ENCODE results near the gene DOK4. TPM values are rescaled to one million over a fixed set of nuclear protein-coding genes. Genes with fewer than 3 reads are reported as not detected.

The DOK4 gene
- total and polyA plus RNA-seq, 5 donors from 2014 or later = 0.99 to 1.8 (median 1.2) TPM

GRCh38 chr16:57462978-57463362 is 23.3 kb downstream of the DOK4 start:
- H3K4me1 ChIP-seq (ENCODE audit: control insufficient read depth, insufficient read depth, low read length, poor library complexity, severe bottlenecking) = peaks cover 26% of the 10 kb centered on the region
- Mint-ChIP-seq H3K27ac (peak overlapping the region; percentile 98 to 100 (median 100)), H3K9me3 (no peaks in the 10 kb centered on the region), H3K36me3 (peaks cover 47% of the 10 kb centered on the region), H3K4me3 (peak overlapping the region; percentile 88 to 100 (median 100)), H3K27me3 (no peaks in the 10 kb centered on the region), H3K4me1 (peaks cover 4 to 43% (median 32%) of the 10 kb centered on the region in 4 donors)
- peak overlapping the region; percentile 73 for H3K27ac ChIP-seq (ENCODE audit: insufficient read depth, low read length, poor library complexity, severe bottlenecking)
- ATAC-seq (ENCODE audit: low read depth in 2 of 2) = no peak
- no peaks in the 10 kb centered on the region for H3K9me3 ChIP-seq (ENCODE audit: control insufficient read depth in 2 of 2, low read length in 2 of 2)
- H3K36me3 ChIP-seq (ENCODE audit: control insufficient read depth, insufficient read depth, low read length) = peaks cover 55% of the 10 kb centered on the region
- H3K4me3 ChIP-seq (ENCODE audit: low read depth, low read length) = peak overlapping the region; percentile 83
- H3K27me3 ChIP-seq (ENCODE audit: control insufficient read depth, insufficient read depth, low read length) = no peaks in the 10 kb centered on the region
- peak in 1 of 3 donors; percentile 7 for DNase-seq

GRCh38 chr16:57462209-57462977 is 23.9 kb downstream of the DOK4 start, which contains the start of gene POLR2C:
TSS of gene POLR2C (plus strand) at chr16:57462679. CDS start at chr16:57462725, 46 bp downstream.
- no peaks in the 10 kb centered on the region for H3K27me3 ChIP-seq (ENCODE audit: control insufficient read depth, insufficient read depth, low read length)
- no peaks in the 10 kb centered on the region for H3K9me3 ChIP-seq (ENCODE audit: control insufficient read depth in 2 of 2, low read length in 2 of 2)
- Mint-ChIP-seq H3K27me3 (no peaks in the 10 kb centered on the region), H3K4me1 (peaks cover 4 to 43% (median 30%) of the 10 kb centered on the region in 4 donors), H3K27ac (peak within 1 kb of the TSS; percentile 98 to 100 (median 100)), H3K4me3 (peak within 1 kb of the TSS; percentile 88 to 100 (median 100)), H3K9me3 (no peaks in the 10 kb centered on the region), H3K36me3 (peaks cover 42% of the 10 kb centered on the region)
- peak; percentile 94 to 97 for ATAC-seq (ENCODE audit: low read depth in 2 of 2)
- H3K4me3 ChIP-seq (ENCODE audit: low read depth, low read length) = peak within 1 kb of the TSS; percentile 83
- H3K4me1 ChIP-seq (ENCODE audit: control insufficient read depth, insufficient read depth, low read length, poor library complexity, severe bottlenecking) = peaks cover 26% of the 10 kb centered on the region
- H3K36me3 ChIP-seq (ENCODE audit: control insufficient read depth, insufficient read depth, low read length) = peaks cover 55% of the 10 kb centered on the region
- DNase-seq = peak; percentile 85 to 95 (median 91)
- H3K27ac ChIP-seq (ENCODE audit: insufficient read depth, low read length, poor library complexity, severe bottlenecking) = peak within 1 kb of the TSS; percentile 73

GRCh38 chr16:57452021-57452420 is 34.3 kb downstream of the DOK4 start:
- H3K4me3 ChIP-seq (ENCODE audit: low read depth, low read length) = no peak overlapping the region
- no peaks in the 10 kb centered on the region for H3K9me3 ChIP-seq (ENCODE audit: control insufficient read depth in 2 of 2, low read length in 2 of 2)
- no peak overlapping the region for H3K4me3 Mint-ChIP-seq
- H3K36me3 Mint-ChIP-seq = peaks cover 29% of the 10 kb centered on the region
- DNase-seq = no peak
- H3K9me3 Mint-ChIP-seq = peaks cover 0 to 1% (median 0%) of the 10 kb centered on the region in 7 donors
- no peaks in the 10 kb centered on the region for H3K27me3 ChIP-seq (ENCODE audit: control insufficient read depth, insufficient read depth, low read length)
- no peak overlapping the region for H3K27ac ChIP-seq (ENCODE audit: insufficient read depth, low read length, poor library complexity, severe bottlenecking)
- H3K4me1 Mint-ChIP-seq = peaks cover 9 to 23% (median 14%) of the 10 kb centered on the region in 4 donors
- H3K27me3 Mint-ChIP-seq = no peaks in the 10 kb centered on the region
- peaks cover 53% of the 10 kb centered on the region for H3K36me3 ChIP-seq (ENCODE audit: control insufficient read depth, insufficient read depth, low read length)
- H3K4me1 ChIP-seq (ENCODE audit: control insufficient read depth, insufficient read depth, low read length, poor library complexity, severe bottlenecking) = peaks cover 11% of the 10 kb centered on the region
- no peak for ATAC-seq (ENCODE audit: low read depth in 2 of 2)
- H3K27ac Mint-ChIP-seq = no peak overlapping the region

- peaks cover 0 to 1% (median 0%) of the 10 kb centered on the region in 7 donors for H3K9me3 Mint-ChIP-seq
- peak within 1 kb of the TSS; percentile 75 for H3K27ac ChIP-seq (ENCODE audit: insufficient read depth, low read length, poor library complexity, severe bottlenecking)
- ATAC-seq (ENCODE audit: low read depth in 2 of 2) = peak; percentile 99 to 100
- peak; percentile 90 to 95 (median 91) for DNase-seq
- peak within 1 kb of the TSS; percentile 93 for H3K4me3 ChIP-seq (ENCODE audit: low read depth, low read length)
- no peaks in the 10 kb centered on the region for H3K27me3 ChIP-seq (ENCODE audit: control insufficient read depth, insufficient read depth, low read length)
- peak within 1 kb of the TSS; percentile 92 to 98 (median 96) for H3K4me3 Mint-ChIP-seq
- H3K36me3 ChIP-seq (ENCODE audit: control insufficient read depth, insufficient read depth, low read length) = peaks cover 17% of the 10 kb centered on the region
- peak within 1 kb of the TSS; percentile 78 to 92 (median 91) for H3K27ac Mint-ChIP-seq
- peaks cover 18 to 44% (median 26%) of the 10 kb centered on the region in 4 donors for H3K4me1 Mint-ChIP-seq
- H3K9me3 ChIP-seq (ENCODE audit: control insufficient read depth in 2 of 2, low read length in 2 of 2) = no peaks in the 10 kb centered on the region
- H3K36me3 Mint-ChIP-seq = peaks cover 6% of the 10 kb centered on the region
- H3K27me3 Mint-ChIP-seq = no peaks in the 10 kb centered on the region
- H3K4me1 ChIP-seq (ENCODE audit: control insufficient read depth, insufficient read depth, low read length, poor library complexity, severe bottlenecking) = peaks cover 23% of the 10 kb centered on the region
These were observed 38.9 kb downstream of the DOK4 start, which contains the start of the genes CIAPIN1 and COQ9 for GRCh38 chr16:57447186-57447962. TSS of gene CIAPIN1 (minus strand) at chr16:57447385. CDS start at chr16:57440928, 6,457 bp downstream. TSS of gene COQ9 (plus strand) at chr16:57447479. CDS start at chr16:57447506, 27 bp downstream.

GRCh38 chr16:57446531-57447185 is 39.6 kb downstream of the DOK4 start:
- Mint-ChIP-seq H3K27ac (peak overlapping the region; percentile 69 to 92 (median 91)), H3K4me1 (peaks cover 18 to 44% (median 26%) of the 10 kb centered on the region in 4 donors), H3K27me3 (no peaks in the 10 kb centered on the region), H3K36me3 (peaks cover 5% of the 10 kb centered on the region), H3K4me3 (peak overlapping the region; percentile 92 to 98 (median 96)), H3K9me3 (peaks cover 0 to 1% (median 0%) of the 10 kb centered on the region in 7 donors)
- DNase-seq = peak in 2 of 3 donors; percentile 7 to 49
- Histone ChIP-seq H3K9me3 (ENCODE audit: control insufficient read depth in 2 of 2, low read length in 2 of 2) (no peaks in the 10 kb centered on the region), H3K4me3 (ENCODE audit: low read depth, low read length) (peak overlapping the region; percentile 83), H3K4me1 (ENCODE audit: control insufficient read depth, insufficient read depth, low read length, poor library complexity, severe bottlenecking) (peaks cover 23% of the 10 kb centered on the region), H3K27me3 (ENCODE audit: control insufficient read depth, insufficient read depth, low read length) (no peaks in the 10 kb centered on the region), H3K27ac (ENCODE audit: insufficient read depth, low read length, poor library complexity, severe bottlenecking) (peak overlapping the region; percentile 75), H3K36me3 (ENCODE audit: control insufficient read depth, insufficient read depth, low read length) (peaks cover 12% of the 10 kb centered on the region)
- peak in 1 of 2 donors; percentile 4 for ATAC-seq (ENCODE audit: low read depth in 2 of 2)

GRCh38 chr16:57445510-57445909 is 40.8 kb downstream of the DOK4 start:
- peaks cover 23% of the 10 kb centered on the region for H3K4me1 ChIP-seq (ENCODE audit: control insufficient read depth, insufficient read depth, low read length, poor library complexity, severe bottlenecking)
- H3K4me3 ChIP-seq (ENCODE audit: low read depth, low read length) = no peak overlapping the region
- no peak for DNase-seq
- H3K9me3 ChIP-seq (ENCODE audit: control insufficient read depth in 2 of 2, low read length in 2 of 2) = peaks cover 2 to 7% of the 10 kb centered on the region in 2 experiments
- Mint-ChIP-seq H3K27me3 (no peaks in the 10 kb centered on the region), H3K27ac (peak overlapping the region in 1 of 3 donors; percentile 87), H3K36me3 (peaks cover 13% of the 10 kb centered on the region), H3K4me3 (peak overlapping the region in 3 of 4 donors; percentile 73 to 80 (median 73)), H3K9me3 (peaks cover 0 to 4% (median 1%) of the 10 kb centered on the region in 7 donors), H3K4me1 (peaks cover 18 to 44% (median 27%) of the 10 kb centered on the region in 4 donors)
- peaks cover 7% of the 10 kb centered on the region for H3K36me3 ChIP-seq (ENCODE audit: control insufficient read depth, insufficient read depth, low read length)
- ATAC-seq (ENCODE audit: low read depth in 2 of 2) = no peak
- no peaks in the 10 kb centered on the region for H3K27me3 ChIP-seq (ENCODE audit: control insufficient read depth, insufficient read depth, low read length)
- no peak overlapping the region for H3K27ac ChIP-seq (ENCODE audit: insufficient read depth, low read length, poor library complexity, severe bottlenecking)

GRCh38 chr16:57444711-57445110 is 41.6 kb downstream of the DOK4 start:
- ATAC-seq (ENCODE audit: low read depth in 2 of 2) (no peak), DNase-seq (no peak)
- peaks cover 21% of the 10 kb centered on the region for H3K36me3 Mint-ChIP-seq
- Histone ChIP-seq H3K27me3 (ENCODE audit: control insufficient read depth, insufficient read depth, low read length) (no peaks in the 10 kb centered on the region), H3K4me1 (ENCODE audit: control insufficient read depth, insufficient read depth, low read length, poor library complexity, severe bottlenecking) (peaks cover 23% of the 10 kb centered on the region), H3K27ac (ENCODE audit: insufficient read depth, low read length, poor library complexity, severe bottlenecking) (no peak overlapping the region), H3K36me3 (ENCODE audit: control insufficient read depth, insufficient read depth, low read length) (peaks cover 8% of the 10 kb centered on the region), H3K4me3 (ENCODE audit: low read depth, low read length) (no peak overlapping the region), H3K9me3 (ENCODE audit: control insufficient read depth in 2 of 2, low read length in 2 of 2) (peaks cover 3 to 15% of the 10 kb centered on the region in 2 experiments)
- H3K27ac Mint-ChIP-seq = no peak overlapping the region
- peaks cover 0 to 9% (median 1%) of the 10 kb centered on the region in 7 donors for H3K9me3 Mint-ChIP-seq
- H3K4me1 Mint-ChIP-seq = peaks cover 18 to 41% (median 27%) of the 10 kb centered on the region in 4 donors
- H3K4me3 Mint-ChIP-seq = peak overlapping the region in 2 of 4 donors; percentile 69 to 90
- H3K27me3 Mint-ChIP-seq = no peaks in the 10 kb centered on the region

All from CD4-positive, CD25-positive, alpha-beta regulatory T cell (primary cell).